GM19023 (cell line): Measurements from ENCODE around the gene MTMR11.
"Not testable (repeated sequence)": the region's sequence is repeated elsewhere in the genome, so short reads cannot be mapped to it uniquely, and the experiment has no call there.

Experiments
- ATAC-seq: cut with Tn5 transposase; IDR thresholded peaks from one replicate; pipeline ENCODE4 v1.9.1; 2021; ENCODE audit warnings: mild to moderate bottlenecking, moderate library complexity; ENCODE audit not compliant: unreplicated experiment

Gene MTMR11, protein sequence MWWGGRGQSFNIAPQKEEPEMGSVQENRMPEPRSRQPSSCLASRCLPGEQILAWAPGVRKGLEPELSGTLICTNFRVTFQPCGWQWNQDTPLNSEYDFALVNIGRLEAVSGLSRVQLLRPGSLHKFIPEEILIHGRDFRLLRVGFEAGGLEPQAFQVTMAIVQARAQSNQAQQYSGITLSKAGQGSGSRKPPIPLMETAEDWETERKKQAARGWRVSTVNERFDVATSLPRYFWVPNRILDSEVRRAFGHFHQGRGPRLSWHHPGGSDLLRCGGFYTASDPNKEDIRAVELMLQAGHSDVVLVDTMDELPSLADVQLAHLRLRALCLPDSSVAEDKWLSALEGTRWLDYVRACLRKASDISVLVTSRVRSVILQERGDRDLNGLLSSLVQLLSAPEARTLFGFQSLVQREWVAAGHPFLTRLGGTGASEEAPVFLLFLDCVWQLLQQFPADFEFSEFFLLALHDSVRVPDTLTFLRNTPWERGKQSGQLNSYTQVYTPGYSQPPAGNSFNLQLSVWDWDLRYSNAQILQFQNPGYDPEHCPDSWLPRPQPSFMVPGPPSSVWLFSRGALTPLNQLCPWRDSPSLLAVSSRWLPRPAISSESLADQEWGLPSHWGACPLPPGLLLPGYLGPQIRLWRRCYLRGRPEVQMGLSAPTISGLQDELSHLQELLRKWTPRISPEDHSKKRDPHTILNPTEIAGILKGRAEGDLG

DNA sequence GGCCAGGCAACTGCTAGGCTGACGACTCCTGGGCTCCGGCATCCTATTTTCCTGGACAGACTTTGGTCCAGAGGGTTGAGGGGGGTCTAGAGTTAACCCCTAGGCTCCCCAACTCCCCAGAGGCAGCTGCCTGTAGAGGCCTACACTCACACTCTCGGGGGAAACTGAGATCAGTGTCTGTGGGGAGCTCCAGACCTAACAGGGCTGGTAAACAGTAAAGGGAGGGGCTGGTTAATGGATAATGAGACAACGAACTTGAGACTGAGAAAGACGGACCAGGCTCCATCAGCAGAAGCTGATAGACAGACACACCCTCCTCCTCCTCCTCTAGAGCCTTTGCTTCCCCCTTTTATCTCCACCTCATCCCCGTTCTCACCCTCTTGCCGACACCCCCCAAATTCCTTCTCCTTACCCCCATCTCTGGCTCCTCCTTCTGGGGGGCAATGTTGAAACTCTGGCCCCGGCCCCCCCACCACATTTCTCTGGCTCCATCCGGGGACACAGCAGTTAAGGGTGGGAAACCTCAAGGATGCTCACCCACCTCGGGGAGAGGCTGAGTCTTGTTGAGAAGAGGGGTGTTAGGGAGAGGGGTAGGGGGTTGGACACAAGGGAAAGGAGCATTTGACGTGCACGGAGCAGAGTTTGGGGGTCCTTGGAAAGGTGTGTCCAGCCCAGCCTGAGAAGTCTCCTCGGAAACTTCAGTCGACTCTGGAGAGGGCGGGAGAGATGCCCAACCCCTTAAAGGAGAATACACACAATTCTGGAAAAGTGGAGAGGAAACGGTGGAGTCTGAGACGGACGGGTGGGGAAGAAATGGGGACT lies at the start of gene MTMR11:
Gene MTMR11 (minus strand): TSS at position 710 of the 822 bp plus-strand sequence. CDS start 232 bp downstream, at position 478.
- ATAC-seq = no peak

DNA sequence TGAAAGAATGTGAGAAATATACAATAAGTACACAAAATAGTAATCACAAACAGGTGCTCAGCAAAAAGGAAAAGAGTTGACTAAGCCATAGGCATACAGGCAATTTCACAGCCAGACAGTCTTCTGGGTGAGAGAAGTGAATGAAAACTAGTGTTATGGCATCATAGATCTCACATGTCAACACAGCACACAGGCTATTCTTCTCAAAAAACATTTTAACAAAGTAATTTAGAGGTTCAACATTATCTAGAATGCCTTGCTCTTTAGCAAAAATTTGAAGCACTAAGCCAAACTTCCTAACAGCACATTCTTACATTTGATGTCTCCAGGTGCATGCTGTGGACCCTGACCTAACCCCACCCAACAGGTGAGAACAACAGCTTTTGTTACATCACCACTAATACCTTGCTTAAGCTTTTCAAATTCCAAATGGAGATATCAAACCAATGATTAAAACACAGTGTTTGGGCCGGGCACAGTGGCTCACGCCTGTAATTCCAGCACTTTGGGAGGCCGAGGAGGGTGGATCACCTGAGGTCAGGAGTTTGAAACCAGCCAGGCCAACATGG lies 43.4 kb upstream of the MTMR11 start:
- ATAC-seq = no peak

- no peak for ATAC-seq
Measured at GRCh38 chr1:149979245-149979971, 42.7 kb upstream of the MTMR11 start.

- no peak for ATAC-seq
Measured at GRCh38 chr1:149978547-149979023, 41.9 kb upstream of the MTMR11 start.

DNA sequence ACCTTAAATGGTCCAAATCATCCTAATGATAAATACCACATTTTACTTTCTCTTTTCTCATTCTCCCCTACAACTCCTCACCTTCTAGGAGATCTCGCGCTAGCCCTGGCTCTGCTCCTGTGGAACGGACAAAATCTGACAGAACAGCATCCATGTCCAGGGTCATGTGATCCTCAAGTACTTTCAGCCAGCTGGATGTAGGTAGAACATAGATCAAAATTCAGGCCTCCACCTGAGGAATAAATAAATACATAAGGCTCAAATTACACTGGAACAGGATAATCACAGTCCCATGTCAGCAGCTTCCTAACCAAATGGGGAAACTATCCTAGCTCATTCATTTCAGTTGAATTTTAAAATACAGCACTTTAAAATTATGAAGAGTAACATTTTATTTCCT lies 40.7 kb upstream of the MTMR11 start:
- ATAC-seq = no peak

DNA sequence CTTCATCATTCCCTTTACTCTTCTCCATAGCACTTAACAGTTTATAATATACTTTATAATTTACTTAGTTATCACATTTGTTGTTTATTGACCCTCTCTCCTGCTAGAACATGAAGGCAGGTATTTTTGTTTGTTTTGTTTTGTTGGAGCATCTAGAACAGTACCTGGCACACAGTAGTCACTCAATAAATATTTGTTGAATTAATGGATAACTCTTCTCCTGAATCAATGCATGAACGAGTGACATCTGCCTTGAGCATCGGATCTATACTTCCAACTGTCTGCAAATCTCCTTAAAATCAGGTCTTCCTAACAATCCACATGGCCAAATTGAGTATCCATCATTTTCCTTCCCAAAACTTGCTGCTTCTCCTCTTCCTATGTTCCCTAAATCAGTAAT lies 35.9 kb upstream of the MTMR11 start:
- no peak for ATAC-seq

DNA sequence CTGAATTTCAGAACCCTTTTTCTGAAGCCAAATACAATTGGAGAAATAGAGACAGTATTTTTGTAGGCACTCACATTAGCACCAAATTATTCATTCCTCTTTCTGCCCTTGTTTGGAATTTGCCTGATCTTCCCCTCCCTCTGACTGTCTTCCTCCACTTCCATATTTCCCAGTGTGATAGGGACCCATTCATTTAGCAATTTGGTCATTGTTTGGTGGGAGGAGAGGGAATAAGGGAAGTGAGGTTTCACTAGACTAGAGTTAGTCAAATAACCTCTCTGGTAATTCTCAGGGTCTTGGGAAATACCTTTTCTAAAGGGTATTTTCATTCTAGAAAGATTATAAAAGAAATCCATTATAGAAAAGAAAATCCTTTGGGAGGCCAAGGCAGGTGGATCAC lies 31.0 kb upstream of the MTMR11 start:
- no peak for ATAC-seq

- no peak for ATAC-seq
Measured at GRCh38 chr1:149967041-149967440, 30.4 kb upstream of the MTMR11 start.

GRCh38 chr1:149966405-149966804 lies 29.7 kb upstream of the MTMR11 start:
- ATAC-seq = no peak

- no peak for ATAC-seq
Measured at GRCh38 chr1:149965440-149965839, 28.8 kb upstream of the MTMR11 start.

GRCh38 chr1:149963358-149963757 lies 26.7 kb upstream of the MTMR11 start:
- ATAC-seq = no peak

- ATAC-seq = no peak
Measured at GRCh38 chr1:149962736-149963135, 26.1 kb upstream of the MTMR11 start.

DNA sequence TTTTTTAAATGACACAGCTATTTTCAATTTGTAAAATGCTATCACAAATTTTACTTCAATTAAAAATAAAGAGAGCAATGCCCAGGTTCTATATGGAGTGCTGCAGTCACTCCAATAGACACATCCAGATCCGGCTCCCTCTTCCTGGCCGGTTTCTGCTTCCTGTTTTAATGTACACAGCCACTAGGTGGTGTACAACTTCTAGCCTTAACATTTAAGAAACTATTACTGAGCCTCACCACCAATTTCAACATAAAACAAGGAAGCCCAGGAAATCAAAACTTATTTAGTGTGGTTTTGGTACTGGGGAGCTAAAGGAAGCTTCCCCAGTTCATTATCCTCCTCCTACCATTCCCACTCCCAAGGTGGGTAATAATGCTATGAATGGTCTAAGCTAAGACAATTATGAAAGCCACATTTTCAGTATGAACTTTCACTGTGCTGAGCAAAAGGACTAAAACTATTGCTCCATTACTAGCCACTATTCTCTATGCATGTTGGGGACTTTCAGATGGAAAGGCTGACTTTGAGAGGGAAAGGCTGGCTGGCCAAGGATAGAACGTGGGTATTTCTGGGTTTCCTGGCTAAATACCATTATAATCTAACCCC lies 25.5 kb upstream of the MTMR11 start:
- no peak for ATAC-seq

- not testable (repeated sequence) for ATAC-seq
Measured at GRCh38 chr1:149957548-149957947, 20.9 kb upstream of the MTMR11 start.

DNA sequence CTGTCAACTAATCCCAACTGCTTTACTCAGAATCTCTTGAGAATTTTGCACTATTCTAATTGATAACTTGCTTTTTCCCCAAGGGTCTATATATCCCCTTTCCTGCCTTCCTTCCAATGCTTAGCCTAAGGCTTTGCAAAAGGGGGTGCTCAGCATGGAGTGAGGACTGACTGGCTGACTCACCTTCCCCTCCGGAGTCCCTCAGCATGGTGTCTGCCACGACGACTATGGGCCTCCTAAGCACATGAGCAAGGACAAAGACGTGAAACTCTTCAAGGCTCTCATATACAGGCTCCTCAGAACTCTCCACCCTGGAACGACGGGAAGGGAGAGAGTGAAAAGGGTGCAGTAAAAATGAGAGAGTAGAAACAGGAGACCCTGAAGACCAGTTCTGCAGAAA lies 13.2 kb upstream of the MTMR11 start:
- no peak for ATAC-seq

DNA sequence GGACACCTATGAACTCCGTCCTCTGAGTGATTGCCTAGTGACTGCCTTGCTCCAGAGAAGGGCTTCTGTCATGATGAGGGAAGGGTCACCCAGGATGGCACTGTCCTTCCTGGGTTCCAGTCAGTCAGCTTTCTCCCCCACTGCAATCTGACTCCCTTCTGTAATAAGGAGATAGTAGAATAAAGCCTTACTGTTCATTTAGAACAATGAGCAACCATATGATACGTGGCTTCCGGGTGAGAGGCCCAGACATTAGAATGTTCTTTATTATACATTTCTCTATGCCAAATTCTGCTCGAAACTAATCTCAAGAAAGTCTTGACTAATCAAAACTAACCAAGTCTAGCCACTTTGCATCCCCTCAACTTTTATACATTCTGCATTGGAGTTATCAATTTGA lies 8.5 kb upstream of the MTMR11 start:
- no peak for ATAC-seq

DNA sequence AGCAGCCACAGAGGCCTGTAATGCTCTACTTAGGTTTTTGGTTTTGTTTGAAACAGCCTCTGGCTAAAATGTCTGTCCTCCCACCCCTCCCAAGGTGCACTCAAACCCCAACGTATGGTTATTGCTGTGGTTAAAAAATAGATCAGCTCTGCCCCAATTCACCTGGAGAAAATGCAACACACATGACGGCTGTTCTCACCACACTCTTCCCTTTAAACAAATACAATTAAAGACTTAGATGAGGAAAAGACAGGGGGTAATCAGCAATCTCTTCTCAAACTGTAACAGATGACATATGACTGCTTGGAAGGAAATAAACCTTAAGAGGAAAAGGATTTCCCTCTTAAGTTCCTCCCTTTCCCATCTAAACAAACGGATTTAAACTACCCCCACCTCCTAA lies 6.2 kb upstream of the MTMR11 start:
- ATAC-seq = no peak

DNA sequence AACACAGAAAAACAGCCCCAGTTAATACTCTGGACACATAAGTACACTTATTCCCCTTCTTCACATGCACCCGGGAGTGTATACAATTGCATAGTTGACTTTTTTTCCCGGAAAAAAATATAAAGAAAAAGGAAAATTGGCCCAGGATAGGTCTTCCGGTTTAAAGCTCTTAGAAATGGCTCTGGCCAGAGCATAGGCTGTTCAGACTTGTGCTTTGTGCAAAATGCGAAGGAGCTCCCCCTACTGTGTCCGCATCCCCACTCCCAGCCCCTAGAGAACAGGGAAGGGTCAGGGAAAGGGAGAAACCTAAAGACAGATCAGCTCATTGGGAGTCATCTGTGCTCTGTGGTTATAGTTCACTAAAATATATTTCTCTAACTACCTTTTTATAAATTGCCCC lies 5.5 kb upstream of the MTMR11 start:
- ATAC-seq = no peak

- no peak for ATAC-seq
Measured at GRCh38 chr1:149940427-149940826, 3.7 kb upstream of the MTMR11 start.

DNA sequence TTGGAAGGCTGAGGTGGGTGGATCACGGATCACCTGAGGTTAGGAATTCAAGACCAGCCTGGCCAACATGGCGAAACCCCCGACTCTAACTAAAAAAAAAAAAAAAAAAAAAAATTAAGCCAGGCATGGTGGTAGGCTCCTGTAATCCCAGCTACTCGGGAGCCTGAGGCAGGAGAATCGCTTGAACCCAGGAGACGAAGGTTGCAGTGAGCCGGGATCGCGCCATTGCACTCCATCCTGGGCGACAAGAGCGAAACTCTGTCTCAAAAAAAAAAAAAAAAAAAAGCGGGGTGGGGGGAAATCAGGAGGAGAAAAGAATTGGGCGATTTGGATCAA lies 2.0 kb upstream of the MTMR11 start:
- ATAC-seq = not testable (repeated sequence)
